Right atrium auricular region (tissue), 2 donors: ENCODE measurements around the gene ELN. TPM values are rescaled to one million over a fixed set of nuclear protein-coding genes. Genes with fewer than 3 reads are reported as not detected.

Source experiments
- DNase-seq: peaks from one replicate; pipeline ENCODE4 v3.0.0-alpha.2; 2019; ENCODE audit warnings: low spot score
- H3K27ac ChIP-seq, 2 donors: fragments of 200-600 bp; sonication (generic); 1 replicate in 1 of 2; 2 replicates in 1 of 2; pipeline ENCODE4 v1.5.1; 2016 to 2019
- H3K27me3 ChIP-seq, 2 donors: fragments of 200-600 bp; sonication (generic); one replicate each; pipeline versions ENCODE4 v1.5.1 to v1.6.0; 2017 to 2019
- H3K36me3 ChIP-seq: fragments of 200-600 bp; sonication (generic); one replicate; pipeline ENCODE4 v1.5.1; 2016
- H3K4me1 ChIP-seq, 2 donors: fragments of 200-600 bp; sonication (generic); one replicate each; pipeline versions ENCODE4 v1.5.1 to v1.6.0; 2017 to 2019
- H3K4me3 ChIP-seq, 2 donors: fragments of 200-600 bp; sonication (generic); 1 replicate in 1 of 2; 2 replicates in 1 of 2; pipeline ENCODE4 v1.5.1; 2017 to 2019; ENCODE audit warnings: mild to moderate bottlenecking in 1 of 2, moderate library complexity in 1 of 2
- H3K9me3 ChIP-seq, 2 donors: fragments of 200-600 bp; sonication (generic); one replicate each; pipeline ENCODE4 v1.5.1; 2019
- total RNA-seq, 2 donors: library from RNA; depleted of rRNA; stranded (reverse); fragments of >200 nt; gene quantifications; one replicate each; pipeline ENCODE4 v1.1.0, GENCODE V29; 2016
- TF ChIP-seq, protein P1 (sequence below), 2 donors: fragments of 200-600 bp; sonication (generic); IDR thresholded peaks; one replicate each; pipeline ENCODE4 v1.5.1; 2019; ENCODE audit warnings: antibody characterized with exemption in 2 of 2

The ELN gene
- total RNA-seq, 2 donors from 2014 or later, result 138 to 149 TPM

DNA sequence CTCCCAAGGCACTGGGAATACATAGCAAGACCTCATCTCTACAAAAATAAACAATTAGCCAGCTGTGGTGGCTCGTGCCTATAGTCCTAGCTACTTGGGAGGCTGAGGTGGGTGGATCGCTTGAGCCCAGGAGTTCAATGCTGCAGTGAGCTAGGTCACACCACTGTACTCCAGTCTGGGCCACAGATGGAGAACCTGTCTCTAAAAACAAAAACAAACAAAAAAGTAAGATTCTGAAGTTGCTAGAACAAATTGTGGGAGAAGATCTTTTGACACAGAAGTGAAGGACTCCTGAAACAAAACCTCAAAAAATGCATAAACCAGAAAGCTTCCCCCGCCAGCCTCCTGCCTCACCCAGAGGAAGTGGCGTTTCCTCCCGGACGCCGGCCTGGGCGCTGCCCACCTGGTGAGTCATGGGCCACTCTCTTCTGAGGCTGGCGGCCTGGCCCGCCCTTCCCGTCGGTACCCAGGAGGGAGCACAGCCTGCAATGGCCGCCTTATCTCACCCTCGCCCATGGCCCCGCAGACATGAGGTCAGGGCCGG, 25.4 kb upstream of the ELN start:
- H3K4me3 ChIP-seq, result no peak overlapping the region
- no peaks in the 10 kb centered on the region for H3K27me3 ChIP-seq
- no peaks in the 10 kb centered on the region for H3K36me3 ChIP-seq
- peaks cover 0 to 38% of the 10 kb centered on the region in 2 donors for H3K4me1 ChIP-seq
- peak overlapping the region; percentile 47 to 62 for H3K27ac ChIP-seq
- H3K9me3 ChIP-seq, result no peaks in the 10 kb centered on the region
- no peak for DNase-seq
- TF ChIP-seq, protein P1, sequence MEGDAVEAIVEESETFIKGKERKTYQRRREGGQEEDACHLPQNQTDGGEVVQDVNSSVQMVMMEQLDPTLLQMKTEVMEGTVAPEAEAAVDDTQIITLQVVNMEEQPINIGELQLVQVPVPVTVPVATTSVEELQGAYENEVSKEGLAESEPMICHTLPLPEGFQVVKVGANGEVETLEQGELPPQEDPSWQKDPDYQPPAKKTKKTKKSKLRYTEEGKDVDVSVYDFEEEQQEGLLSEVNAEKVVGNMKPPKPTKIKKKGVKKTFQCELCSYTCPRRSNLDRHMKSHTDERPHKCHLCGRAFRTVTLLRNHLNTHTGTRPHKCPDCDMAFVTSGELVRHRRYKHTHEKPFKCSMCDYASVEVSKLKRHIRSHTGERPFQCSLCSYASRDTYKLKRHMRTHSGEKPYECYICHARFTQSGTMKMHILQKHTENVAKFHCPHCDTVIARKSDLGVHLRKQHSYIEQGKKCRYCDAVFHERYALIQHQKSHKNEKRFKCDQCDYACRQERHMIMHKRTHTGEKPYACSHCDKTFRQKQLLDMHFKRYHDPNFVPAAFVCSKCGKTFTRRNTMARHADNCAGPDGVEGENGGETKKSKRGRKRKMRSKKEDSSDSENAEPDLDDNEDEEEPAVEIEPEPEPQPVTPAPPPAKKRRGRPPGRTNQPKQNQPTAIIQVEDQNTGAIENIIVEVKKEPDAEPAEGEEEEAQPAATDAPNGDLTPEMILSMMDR (IDR thresholded peaks at IDR 0.05), result no peak

DNA sequence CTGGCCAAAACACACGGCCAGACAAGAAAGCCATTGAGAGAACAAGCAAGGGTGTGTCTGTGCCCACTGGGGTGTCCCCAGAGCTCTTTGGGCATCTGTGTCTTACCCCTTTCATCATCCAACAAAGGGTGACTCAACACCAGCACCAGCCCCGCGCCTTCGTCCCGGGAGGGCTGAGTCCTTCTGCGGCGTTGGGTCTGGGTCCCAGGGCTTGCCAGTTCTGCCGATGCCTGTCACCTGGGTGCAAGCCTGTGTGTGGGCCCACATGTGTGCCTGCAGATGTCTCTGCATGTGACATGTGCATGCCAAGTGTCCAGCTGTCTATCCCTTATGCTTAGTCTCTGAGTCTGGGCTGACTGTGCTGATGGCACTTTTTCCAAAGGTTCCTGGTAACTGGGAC, 24.4 kb upstream of the ELN start:
- Histone ChIP-seq H3K9me3 (no peaks in the 10 kb centered on the region), H3K27ac (peak overlapping the region in 1 of 2 donors; percentile 62), H3K36me3 (no peaks in the 10 kb centered on the region), H3K4me3 (no peak overlapping the region), H3K27me3 (no peaks in the 10 kb centered on the region), H3K4me1 (peaks cover 0 to 38% of the 10 kb centered on the region in 2 donors)
- DNase-seq, result no peak
- TF ChIP-seq, protein P1 (IDR thresholded peaks at IDR 0.05), result no peak

DNA sequence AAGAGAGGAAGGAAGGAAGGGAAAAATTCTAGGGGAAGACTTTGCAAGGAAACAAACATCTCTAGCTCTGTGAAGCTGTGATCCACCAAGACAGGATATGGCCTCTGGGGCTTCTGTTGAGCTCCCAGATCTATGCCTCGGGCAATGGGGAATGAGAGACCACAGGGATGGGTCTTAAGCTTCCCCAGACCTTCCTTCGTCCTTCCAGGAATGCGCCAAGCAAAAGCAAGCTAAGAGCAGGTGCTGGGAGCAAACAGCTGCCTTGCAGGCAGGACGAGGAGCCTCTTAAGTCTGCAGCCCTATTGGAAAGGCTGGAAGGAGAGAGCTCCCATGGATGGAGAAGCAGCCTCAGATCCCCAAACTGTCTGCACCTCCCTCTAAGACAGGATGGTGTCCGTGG, 21.9 kb upstream of the ELN start:
- H3K4me1 ChIP-seq, result peaks cover 0 to 25% of the 10 kb centered on the region in 2 donors

DNA sequence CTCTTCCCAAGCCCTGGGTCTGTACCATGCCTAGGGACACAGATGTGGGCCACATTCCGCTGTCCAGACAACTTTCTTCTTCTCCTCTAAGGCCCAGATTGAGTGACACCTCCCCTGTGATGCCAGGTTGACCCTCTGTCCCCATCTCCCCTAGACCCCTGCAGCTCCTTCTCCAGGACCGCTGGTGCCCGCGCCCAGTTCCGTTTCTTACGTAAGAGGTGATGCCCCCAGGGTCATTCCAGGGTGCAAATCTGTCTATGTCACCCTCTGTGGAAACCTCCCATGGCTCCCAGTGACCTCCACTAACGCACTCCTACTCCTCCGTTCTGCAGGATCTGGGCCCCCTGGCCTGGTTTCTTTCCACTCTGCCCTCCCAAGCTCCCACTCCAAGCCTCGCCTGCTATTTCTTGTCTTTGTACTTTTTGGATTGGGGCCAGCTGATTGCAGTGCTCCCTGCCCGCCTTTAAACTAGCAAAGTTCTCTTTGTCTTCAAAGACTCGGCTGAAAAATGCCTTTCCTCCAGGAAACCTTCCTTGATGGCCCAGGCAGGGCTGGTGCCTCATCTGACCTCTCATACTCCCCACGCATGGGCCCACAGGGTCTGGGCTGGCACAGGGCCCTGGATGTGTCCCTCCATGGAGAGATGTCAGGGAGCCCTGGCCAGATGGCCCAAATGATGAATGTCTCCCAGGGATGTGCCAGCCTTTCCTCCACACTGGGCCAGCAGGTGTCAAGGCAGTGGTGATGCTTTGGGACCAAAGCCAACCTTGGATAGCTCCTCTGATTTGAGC, 21.3 kb upstream of the ELN start:
- Histone ChIP-seq H3K9me3 (no peaks in the 10 kb centered on the region), H3K27ac (peak overlapping the region in 1 of 2 donors; percentile 3), H3K4me3 (no peak overlapping the region), H3K27me3 (no peaks in the 10 kb centered on the region), H3K36me3 (no peaks in the 10 kb centered on the region), H3K4me1 (peaks cover 0 to 25% of the 10 kb centered on the region in 2 donors)
- TF ChIP-seq, protein P1 (IDR thresholded peaks at IDR 0.05), result no peak
- no peak for DNase-seq

More for the DNA sequence above, 21.9 kb upstream of the ELN start:
- no peak for DNase-seq
- Histone ChIP-seq H3K27ac (no peak overlapping the region), H3K27me3 (no peaks in the 10 kb centered on the region), H3K4me3 (no peak overlapping the region), H3K36me3 (no peaks in the 10 kb centered on the region), H3K9me3 (no peaks in the 10 kb centered on the region)
- TF ChIP-seq, protein P1 (IDR thresholded peaks at IDR 0.05), result no peak

DNA sequence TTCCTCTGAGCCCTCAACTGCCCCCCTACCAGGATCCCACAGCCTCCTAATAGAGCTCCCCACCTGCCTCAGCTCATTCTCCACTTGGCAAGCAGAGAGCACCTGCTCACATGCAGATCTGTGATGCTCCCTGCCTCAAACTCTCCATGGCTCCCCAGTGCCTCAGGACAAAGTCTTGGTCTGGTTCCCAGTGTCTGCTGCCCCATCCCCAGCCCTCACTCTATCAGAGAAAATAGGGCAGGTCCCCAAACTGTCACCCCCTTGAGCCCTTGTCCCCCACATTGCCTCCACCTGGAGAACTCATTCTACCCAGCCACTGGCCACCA, 20.8 kb upstream of the ELN start:
- TF ChIP-seq, protein P1 (IDR thresholded peaks at IDR 0.05), result no peak
- Histone ChIP-seq H3K4me1 (peaks cover 0 to 25% of the 10 kb centered on the region in 2 donors), H3K27me3 (no peaks in the 10 kb centered on the region), H3K4me3 (no peak overlapping the region), H3K36me3 (no peaks in the 10 kb centered on the region), H3K27ac (no peak overlapping the region), H3K9me3 (no peaks in the 10 kb centered on the region)
- no peak for DNase-seq
